Activated naive CD4-positive, alpha-beta T cell treated with anti-CD3 and anti-CD28 coated beads for 36 hours (primary cell): ENCODE measurements around the gene HNRNPH3. TPM values are rescaled to one million over a fixed set of nuclear protein-coding genes. Genes with fewer than 3 reads are reported as not detected.

Experiments
- CTCF ChIA-PET: fragments of 350-600 bp; sonication (Branson Sonifier 250); formaldehyde crosslinking; loops from one replicate; lab custom pipeline; 2021; ENCODE audit warnings: antibody characterized with exemption; lab: Charles Lee
- DNase-seq: peaks from one replicate; pipeline ENCODE4 v3.0.0-alpha.2; 2020
- H3K27ac Mint-ChIP-seq: one replicate; pipeline ENCODE4 v1.8.0; 2021; ENCODE audit warnings: mild to moderate bottlenecking, mixed read lengths
- H3K27me3 Mint-ChIP-seq: one replicate; pipeline ENCODE4 v1.8.0; 2021; ENCODE audit warnings: low read depth, mixed read lengths
- H3K36me3 Mint-ChIP-seq: one replicate; pipeline ENCODE4 v1.8.0; 2021; ENCODE audit warnings: low read depth, mixed read lengths
- H3K4me1 Mint-ChIP-seq: one replicate; pipeline ENCODE4 v1.8.0; 2021; ENCODE audit warnings: low read depth, mixed read lengths
- H3K4me3 Mint-ChIP-seq: one replicate; pipeline ENCODE4 v1.8.0; 2021; ENCODE audit warnings: mild to moderate bottlenecking, moderate library complexity, mixed read lengths
- H3K9me3 Mint-ChIP-seq: one replicate; pipeline ENCODE4 v1.8.0; 2021; ENCODE audit warnings: mixed read lengths
- intact Hi-C: fragments of 100-400 bp; cut with micrococcal nuclease; formaldehyde crosslinking; loops from one replicate; pipeline ENCODE4 v1.15.1; 2023
- total RNA-seq, 2 experiments: library from RNA; stranded (reverse); gene quantifications; one replicate each; pipeline ENCODE4 v1.2.3, GENCODE V29; 2021

The HNRNPH3 gene
- total RNA-seq, 2 experiments from 2014 or later, result 145 to 150 TPM

DNA sequence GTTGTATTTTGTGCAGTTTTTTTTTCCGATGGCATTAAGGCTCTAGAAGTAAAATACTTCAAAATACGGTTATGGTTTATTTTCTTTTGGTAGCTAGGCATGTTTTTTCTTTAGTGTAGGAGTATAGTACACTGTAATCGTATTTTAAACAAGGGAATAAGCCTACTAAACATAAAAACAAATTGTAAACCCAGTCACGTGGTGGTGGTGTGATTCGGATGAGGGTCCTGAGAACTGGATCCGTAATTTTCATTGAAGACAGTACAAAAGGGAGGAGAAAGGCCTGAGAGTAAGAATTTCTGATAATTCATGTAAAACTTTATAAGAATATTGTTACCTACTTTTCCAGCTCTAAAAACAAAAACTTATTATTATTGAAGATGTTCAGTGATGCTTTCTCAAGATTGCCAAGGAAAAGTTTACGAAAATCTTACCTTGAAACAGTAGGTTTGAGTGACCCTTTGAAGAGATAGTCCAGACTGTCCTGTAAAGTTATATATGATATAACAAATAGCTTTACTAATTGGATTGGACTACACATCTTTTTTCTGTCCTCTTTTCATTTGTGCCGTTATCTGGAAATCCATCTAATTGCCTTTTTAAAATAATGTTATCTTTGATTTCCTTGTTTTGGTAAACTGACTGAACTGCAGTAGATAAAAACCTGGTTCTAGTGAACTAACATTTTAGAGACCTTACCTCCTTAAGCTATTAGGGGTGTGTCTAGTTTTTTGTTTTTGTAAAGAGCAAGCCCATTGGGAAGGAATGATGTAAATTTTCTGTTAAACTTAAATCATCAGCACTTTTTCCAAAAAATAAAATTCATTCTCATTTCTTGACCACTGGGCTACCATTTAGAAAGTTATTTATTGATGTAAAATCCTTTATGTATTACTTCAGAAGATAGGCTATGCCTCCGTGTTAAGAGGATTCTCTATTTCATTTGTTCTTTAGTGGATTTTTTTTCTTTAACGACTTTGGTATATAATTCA, 1.9 kb downstream of the HNRNPH3 start:
- peak overlapping the region; percentile 100 for H3K27ac Mint-ChIP-seq
- no peaks in the 10 kb centered on the region for H3K9me3 Mint-ChIP-seq
- DNase-seq, result no peak
- CTCF ChIA-PET, result interaction anchor here (0.7 to 2.7 kb wide), 5 partner anchors 14 to 545 kb away, joined by 3 to 12 read pairs (median 7); no protein-coding TSS in a partner anchor
- peak overlapping the region; percentile 100 for H3K4me3 Mint-ChIP-seq
- intact Hi-C loops, result loop anchor here (1.0 to 2.0 kb wide), 6 partner anchors 12 to 791 kb away; partner anchors contain the start of genes DNA2, RUFY2, SLC25A16 and SRGN
- H3K27me3 Mint-ChIP-seq, result no peaks in the 10 kb centered on the region
- H3K4me1 Mint-ChIP-seq, result peaks cover 50% of the 10 kb centered on the region
- H3K36me3 Mint-ChIP-seq, result peaks cover 46% of the 10 kb centered on the region

DNA sequence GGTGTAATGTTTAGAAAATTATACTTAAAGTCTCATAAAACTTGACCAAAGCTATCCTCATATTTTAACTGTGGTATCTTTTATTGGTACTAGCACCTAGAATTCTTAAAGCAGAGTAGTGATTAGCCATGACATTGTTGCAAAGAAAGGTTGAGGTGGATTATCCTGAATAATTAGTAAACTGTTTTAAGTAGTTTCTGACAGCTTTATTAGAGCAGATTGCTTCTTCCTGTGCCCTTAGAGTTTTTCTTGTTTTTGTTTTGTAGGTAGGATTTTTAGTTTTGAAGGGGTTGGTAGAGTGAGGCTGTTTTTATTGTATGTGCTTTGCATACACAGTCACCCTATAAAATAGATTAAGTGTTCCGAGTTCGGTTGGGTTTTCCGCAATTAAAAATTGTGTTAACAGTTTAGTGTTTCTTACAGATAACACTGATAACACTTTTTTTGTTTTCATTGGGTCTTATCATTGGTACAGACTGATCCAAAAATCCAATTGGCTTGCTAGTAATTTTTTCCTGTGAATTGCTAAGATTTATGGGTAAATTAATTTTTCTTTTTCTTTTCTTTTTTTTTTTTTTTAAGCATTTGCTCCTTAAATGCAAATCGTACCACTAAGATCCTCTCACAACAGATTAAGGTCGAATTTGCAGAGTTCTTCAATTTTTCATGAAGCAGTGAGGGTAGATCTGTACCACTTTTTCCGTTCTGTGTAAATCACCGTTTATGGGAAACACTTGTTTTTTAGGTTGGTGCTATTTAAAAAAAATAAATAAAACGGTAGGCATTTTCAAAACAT, 3.0 kb downstream of the HNRNPH3 start:
- Mint-ChIP-seq H3K4me3 (peak overlapping the region; percentile 100), H3K9me3 (no peaks in the 10 kb centered on the region), H3K27ac (peak overlapping the region; percentile 100), H3K27me3 (no peaks in the 10 kb centered on the region), H3K4me1 (peaks cover 42% of the 10 kb centered on the region), H3K36me3 (peaks cover 54% of the 10 kb centered on the region)
- no peak for DNase-seq
- intact Hi-C loops, result loop anchor here (1.0 kb wide), 1 partner anchor 10 kb away; no protein-coding TSS in a partner anchor
- CTCF ChIA-PET, result interaction anchor here (0.7 to 1.0 kb wide), 3 partner anchors 75 to 448 kb away, joined by 3 read pairs; no protein-coding TSS in a partner anchor

DNA sequence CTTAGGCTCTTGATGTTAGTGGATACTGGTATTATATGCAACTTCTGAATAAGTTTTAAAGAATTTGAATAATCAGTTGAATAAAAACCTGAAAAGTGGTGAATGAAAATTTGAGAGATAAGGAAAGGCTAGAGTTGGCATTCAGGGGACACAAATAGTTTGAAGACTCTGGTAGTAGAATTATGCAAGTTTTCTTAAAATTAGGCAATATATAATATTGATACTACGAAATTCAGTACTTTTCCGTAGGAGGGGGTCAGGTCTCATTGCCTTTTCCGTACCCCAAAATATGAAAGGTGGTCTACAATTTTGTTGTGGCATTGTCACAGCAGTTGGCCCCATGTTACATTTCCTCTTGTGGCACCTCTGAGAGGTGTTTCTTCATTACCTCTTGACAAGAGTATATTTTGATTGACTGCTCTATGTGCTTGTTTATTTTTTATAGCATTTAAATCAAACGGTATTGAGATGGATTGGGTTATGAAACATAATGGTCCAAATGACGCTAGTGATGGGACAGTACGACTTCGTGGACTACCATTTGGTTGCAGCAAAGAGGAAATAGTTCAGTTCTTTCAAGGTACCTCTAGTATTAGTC, 5.0 kb downstream of the HNRNPH3 start:
- peak overlapping the region; percentile 55 for H3K27ac Mint-ChIP-seq
- H3K4me3 Mint-ChIP-seq, result peak overlapping the region; percentile 48
- no peaks in the 10 kb centered on the region for H3K27me3 Mint-ChIP-seq
- H3K36me3 Mint-ChIP-seq, result peaks cover 69% of the 10 kb centered on the region
- DNase-seq, result no peak
- no peaks in the 10 kb centered on the region for H3K9me3 Mint-ChIP-seq
- peaks cover 42% of the 10 kb centered on the region for H3K4me1 Mint-ChIP-seq
- CTCF ChIA-PET, result no interaction called here
- intact Hi-C loops, result no loop called here

DNA sequence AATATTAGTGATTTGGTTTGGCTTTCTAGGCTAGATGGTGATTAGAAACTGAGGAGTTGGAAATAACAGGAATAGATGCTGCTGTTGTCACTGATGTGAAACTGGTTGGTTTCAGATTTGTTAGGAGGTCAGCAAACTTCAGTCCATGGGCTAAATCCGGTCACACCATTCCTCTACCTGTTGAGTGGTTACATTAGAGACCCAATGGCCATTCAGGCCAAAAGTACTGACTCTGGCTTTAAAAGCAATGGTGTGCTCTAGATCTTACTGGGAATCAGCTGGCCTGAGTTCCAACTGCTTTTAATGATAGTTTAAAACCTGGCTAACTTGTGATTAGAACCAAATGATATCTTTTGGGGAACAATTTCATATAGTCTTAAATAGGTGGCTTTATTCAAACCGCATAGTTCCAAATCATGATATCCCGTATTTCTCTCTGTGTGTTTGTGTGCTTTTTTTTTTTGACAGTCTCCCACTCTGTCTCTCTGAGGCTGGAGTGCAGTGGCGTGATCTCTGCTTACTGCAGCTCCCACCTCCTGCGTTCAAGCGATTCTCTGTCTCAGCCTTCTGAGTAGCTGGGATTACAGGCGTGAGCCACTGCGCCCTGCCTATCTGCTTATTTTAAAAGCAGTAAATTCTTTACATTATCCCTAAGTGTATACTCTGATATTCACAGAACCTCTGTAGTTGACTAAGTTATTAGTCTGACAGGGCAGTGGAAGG, 8.7 kb downstream of the HNRNPH3 start:
- H3K9me3 Mint-ChIP-seq, result no peaks in the 10 kb centered on the region
- intact Hi-C loops, result no loop called here
- peaks cover 48% of the 10 kb centered on the region for H3K36me3 Mint-ChIP-seq
- peaks cover 47% of the 10 kb centered on the region for H3K4me1 Mint-ChIP-seq
- H3K4me3 Mint-ChIP-seq, result no peak overlapping the region
- no peak overlapping the region for H3K27ac Mint-ChIP-seq
- no peaks in the 10 kb centered on the region for H3K27me3 Mint-ChIP-seq
- CTCF ChIA-PET, result interaction anchor here (1.0 to 2.5 kb wide), 3 partner anchors 8 to 126 kb away, joined by 3 to 20 read pairs (median 4); partner anchors contain the start of gene RUFY2
- DNase-seq, result no peak

DNA sequence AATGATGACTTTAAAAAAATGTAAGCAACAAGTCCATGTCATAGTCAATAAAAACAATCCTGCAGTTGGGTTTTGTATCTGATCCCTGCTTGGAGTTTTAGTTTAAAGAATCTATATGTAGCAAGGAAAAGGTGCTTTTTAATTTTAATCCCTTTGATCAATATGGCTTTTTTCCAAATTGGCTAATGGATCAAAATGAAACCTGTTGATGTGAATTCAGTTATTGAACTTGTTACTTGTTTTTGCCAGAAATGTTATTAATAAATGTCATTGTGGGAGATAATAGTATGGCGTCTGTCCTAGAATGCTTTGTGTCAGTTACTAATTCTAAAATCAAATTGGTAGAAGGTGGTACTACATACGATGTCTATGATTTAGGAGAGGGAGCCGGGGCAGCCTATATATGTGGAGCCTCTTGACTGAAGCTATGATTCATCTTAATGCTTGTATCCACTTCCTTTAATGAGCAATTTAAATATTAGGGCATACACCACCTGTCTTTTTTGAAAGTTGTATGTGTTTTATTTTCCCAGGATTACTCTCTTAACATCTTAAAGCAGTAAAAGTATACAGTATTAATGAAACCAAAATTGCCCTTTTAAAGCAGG, 11.1 kb downstream of the HNRNPH3 start:
- CTCF ChIA-PET, result interaction anchor here (1.0 kb wide), 1 partner anchor 10 kb away, joined by 3 read pairs; the partner anchor contains the start of gene PBLD
- H3K4me1 Mint-ChIP-seq, result peaks cover 30% of the 10 kb centered on the region
- DNase-seq, result no peak
- H3K27me3 Mint-ChIP-seq, result no peaks in the 10 kb centered on the region
- no peak overlapping the region for H3K4me3 Mint-ChIP-seq
- no peak overlapping the region for H3K27ac Mint-ChIP-seq
- H3K36me3 Mint-ChIP-seq, result peaks cover 34% of the 10 kb centered on the region
- intact Hi-C loops, result no loop called here
- H3K9me3 Mint-ChIP-seq, result no peaks in the 10 kb centered on the region

DNA sequence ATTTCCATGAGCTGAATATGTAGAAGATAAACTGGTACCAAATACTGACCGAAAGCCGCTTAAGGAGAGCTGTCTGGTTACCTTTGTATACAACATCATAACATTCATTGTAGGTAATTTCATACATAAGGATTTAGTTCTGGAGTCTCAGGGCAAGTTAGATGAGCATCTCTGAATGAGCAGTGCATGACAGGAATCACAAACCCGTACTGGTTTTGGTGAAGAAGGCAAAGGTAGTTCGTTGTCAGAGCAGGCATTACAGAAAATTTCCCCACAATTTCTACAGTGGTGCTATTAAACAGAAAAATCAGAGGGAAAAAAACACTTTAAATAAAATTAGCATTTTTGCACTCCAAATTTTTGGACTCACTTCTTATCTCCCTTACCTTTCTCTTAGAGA, 13.8 kb downstream of the HNRNPH3 start:
- H3K4me3 Mint-ChIP-seq, result no peak overlapping the region
- peaks cover 25% of the 10 kb centered on the region for H3K4me1 Mint-ChIP-seq
- intact Hi-C loops, result loop anchor here (1.0 to 5.0 kb wide), 2 partner anchors 11 to 488 kb away; no protein-coding TSS in a partner anchor
- DNase-seq, result no peak
- H3K9me3 Mint-ChIP-seq, result no peaks in the 10 kb centered on the region
- peaks cover 17% of the 10 kb centered on the region for H3K36me3 Mint-ChIP-seq
- peak overlapping the region; percentile 18 for H3K27ac Mint-ChIP-seq
- H3K27me3 Mint-ChIP-seq, result no peaks in the 10 kb centered on the region
- CTCF ChIA-PET, result interaction anchor here (0.6 to 1.2 kb wide), 2 partner anchors 24 to 133 kb away, joined by 4 to 6 read pairs; no protein-coding TSS in a partner anchor

DNA sequence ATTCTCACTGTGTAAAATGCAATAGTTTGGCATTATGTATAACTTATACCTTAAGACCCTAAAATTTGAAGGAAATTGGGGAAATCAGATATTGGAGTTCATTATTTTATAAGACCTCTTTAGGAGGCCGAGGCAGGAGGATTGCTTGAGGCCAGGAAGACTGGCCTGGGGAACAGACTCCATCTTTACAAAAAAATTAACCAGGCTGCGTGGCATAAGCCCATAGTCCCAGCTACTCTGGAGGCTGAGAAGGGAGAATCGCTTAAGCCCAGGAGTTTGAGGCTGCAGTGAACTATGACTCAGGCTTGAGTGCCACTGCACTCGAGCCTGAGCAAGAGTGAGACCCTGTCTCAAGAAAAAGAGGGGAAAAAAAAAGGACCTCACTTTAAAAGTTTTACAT, 14.9 kb downstream of the HNRNPH3 start:
- no peak overlapping the region for H3K4me3 Mint-ChIP-seq
- CTCF ChIA-PET, result interaction anchor here (0.6 to 2.6 kb wide), 6 partner anchors 13 to 918 kb away, joined by 3 to 12 read pairs (median 4); partner anchors contain the start of genes DNAJC12, HNRNPH3 and PBLD
- intact Hi-C loops, result loop anchor here (5.0 kb wide), 1 partner anchor 489 kb away; no protein-coding TSS in a partner anchor
- peaks cover 9% of the 10 kb centered on the region for H3K36me3 Mint-ChIP-seq
- H3K9me3 Mint-ChIP-seq, result no peaks in the 10 kb centered on the region
- H3K27me3 Mint-ChIP-seq, result no peaks in the 10 kb centered on the region
- H3K27ac Mint-ChIP-seq, result peak overlapping the region; percentile 36
- DNase-seq, result no peak
- peaks cover 18% of the 10 kb centered on the region for H3K4me1 Mint-ChIP-seq

DNA sequence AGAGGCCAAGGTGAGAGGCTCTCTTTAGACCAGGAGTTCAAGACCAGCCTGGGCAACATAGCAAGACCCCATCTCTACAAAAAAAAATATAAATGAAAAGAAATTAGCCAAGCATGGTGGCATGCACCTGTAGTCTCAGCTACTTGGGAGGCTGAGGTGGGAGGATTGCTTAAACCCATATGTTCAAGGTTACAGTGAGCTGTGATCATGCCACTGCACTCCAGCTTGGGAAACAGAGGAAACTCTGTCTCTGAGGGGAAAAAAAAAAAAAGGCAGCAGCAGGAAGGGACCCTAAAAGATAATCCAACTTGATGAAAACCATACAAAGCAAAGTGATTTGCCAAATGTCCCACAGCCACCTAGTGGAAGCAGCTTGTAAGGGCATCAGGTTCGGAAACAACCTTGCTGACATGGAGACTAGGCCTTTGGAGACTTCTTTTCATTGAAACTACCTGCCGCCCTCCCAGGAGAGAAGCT, 16.4 kb downstream of the HNRNPH3 start:
- intact Hi-C loops, result loop anchor here (1.0 to 5.0 kb wide), 2 partner anchors 136 to 491 kb away; no protein-coding TSS in a partner anchor
- no peak overlapping the region for H3K27ac Mint-ChIP-seq
- no peaks in the 10 kb centered on the region for H3K27me3 Mint-ChIP-seq
- peak; percentile 63 for DNase-seq
- no peaks in the 10 kb centered on the region for H3K9me3 Mint-ChIP-seq
- H3K4me3 Mint-ChIP-seq, result no peak overlapping the region
- peaks cover 10% of the 10 kb centered on the region for H3K4me1 Mint-ChIP-seq
- CTCF ChIA-PET, result interaction anchor here (0.5 to 2.6 kb wide), 31 partner anchors 9 to 493 kb away, joined by 3 to 20 read pairs (median 4); partner anchors contain the start of genes HNRNPH3 and PBLD
- H3K36me3 Mint-ChIP-seq, result peaks cover 12% of the 10 kb centered on the region

DNA sequence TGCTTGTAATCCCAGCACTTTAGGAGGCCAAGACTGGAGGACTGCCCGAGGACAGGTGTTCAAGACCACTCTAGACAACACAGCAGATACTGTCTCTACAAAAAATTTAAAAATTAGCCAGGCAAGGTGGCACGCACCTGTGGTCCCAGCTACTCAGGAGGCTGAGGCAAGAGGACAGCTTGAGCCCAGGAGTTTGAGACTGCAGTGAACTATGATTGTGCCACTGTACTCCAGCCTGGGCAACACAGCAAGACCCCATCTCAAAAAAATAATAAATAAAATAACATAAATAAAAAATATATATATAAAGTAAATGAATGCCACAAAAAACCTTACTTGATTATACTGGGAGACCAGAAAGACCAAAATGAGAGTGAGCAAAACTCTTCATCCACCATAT, 21.7 kb downstream of the HNRNPH3 start:
- CTCF ChIA-PET, result interaction anchor here (1.5 kb wide), 1 partner anchor 9 kb away, joined by 4 read pairs; no protein-coding TSS in a partner anchor

DNA sequence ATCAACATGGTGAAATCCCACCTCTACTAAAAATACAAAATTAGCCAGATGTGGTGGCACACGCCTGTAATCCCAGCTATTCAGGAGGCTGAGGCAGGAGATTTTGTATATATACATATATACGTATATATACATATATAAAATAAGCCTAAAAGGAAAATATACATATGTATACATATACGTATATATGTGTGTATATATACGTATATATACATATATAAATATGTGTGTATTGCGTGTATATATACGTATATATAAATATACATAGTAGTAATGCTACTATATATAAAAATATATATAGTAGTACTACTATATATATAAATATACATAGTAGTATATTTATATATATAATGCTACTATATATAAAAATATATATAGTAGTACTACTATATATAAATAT, 27.3 kb downstream of the HNRNPH3 start:
- CTCF ChIA-PET, result no interaction called here
- no peak overlapping the region for H3K4me3 Mint-ChIP-seq
- H3K4me1 Mint-ChIP-seq, result no peaks in the 10 kb centered on the region
- intact Hi-C loops, result no loop called here
- no peaks in the 10 kb centered on the region for H3K9me3 Mint-ChIP-seq
- H3K36me3 Mint-ChIP-seq, result peaks cover 7% of the 10 kb centered on the region
- H3K27ac Mint-ChIP-seq, result no peak overlapping the region
- no peak for DNase-seq
- no peaks in the 10 kb centered on the region for H3K27me3 Mint-ChIP-seq

More for the DNA sequence above, 21.7 kb downstream of the HNRNPH3 start:
- Mint-ChIP-seq H3K27ac (no peak overlapping the region), H3K4me1 (peaks cover 1% of the 10 kb centered on the region), H3K4me3 (no peak overlapping the region), H3K9me3 (no peaks in the 10 kb centered on the region), H3K27me3 (no peaks in the 10 kb centered on the region), H3K36me3 (peaks cover 10% of the 10 kb centered on the region)
- no peak for DNase-seq
- intact Hi-C loops, result no loop called here
